Adipose tissue (tissue), 3 donors: ENCODE data around the gene CCDC30. TPM values are rescaled to one million over a fixed set of nuclear protein-coding genes. Genes with fewer than 3 reads are reported as not detected.

Experiments
- polyA plus RNA-seq, 3 donors: library from polyadenylated mRNA; stranded (reverse); fragments of 200-250 nt; gene quantifications; one replicate each; pipeline ENCODE4 v1.2.3, GENCODE V29; 2013
- donor health status: healthy with polysubstance abuse.
- donor health status: Bipolar disorder and iron deficiency.
- donor health status: healthy.

The CCDC30 gene
- polyA plus RNA-seq, 3 donors, result 0.31 to 1.4 (median 0.90) TPM

Other genes starting within 250 kb of the CCDC30 start
- 10 to 100 TPM in 2 of 3 donors, 1 to 10 TPM in 1; 8.4 to 17.5 (median 13.0) TPM for gene FOXJ3, start 128.1 kb upstream of the CCDC30 start, polyA plus RNA-seq
- under 1 TPM; 0.10 to 0.64 (median 0.11) TPM for gene RIMKLA, start 82.5 kb upstream of the CCDC30 start, polyA plus RNA-seq
- 1 to 10 TPM; 1.5 to 2.0 (median 1.7) TPM for gene ZMYND12, start 7.3 kb upstream of the CCDC30 start, polyA plus RNA-seq
- 100 to 1,000 TPM in 1 of 3 donors, 10 to 100 TPM in 2; 48.2 to 103 (median 53.9) TPM for gene PPCS, start 6.7 kb upstream of the CCDC30 start, polyA plus RNA-seq
- gene PPIH, start 195.1 kb downstream of the CCDC30 start, polyA plus RNA-seq, result 10 to 100 TPM; 15.6 to 34.3 (median 25.0) TPM
- 100 to 1,000 TPM; 218 to 926 (median 714) TPM for gene YBX1, start 219.1 kb downstream of the CCDC30 start, polyA plus RNA-seq